ENCODE results near the gene NRXN3.

The NRXN3 gene

GRCh38 chr14:79602742-79603141 lies 1432.6 kb downstream of the NRXN3 start:
- no peak for TF ChIP-seq CTCF (IDR thresholded peaks at IDR 0.05; ENCODE audit: low read depth, low read length)
- no peak for DNase-seq (ENCODE audit: extremely low read depth, low read depth)

- no peak for TF ChIP-seq CTCF (IDR thresholded peaks at IDR 0.05; ENCODE audit: low read depth, low read length)
- DNase-seq (ENCODE audit: extremely low read depth, low read depth) = no peak
These were observed 1435.7 kb downstream of the NRXN3 start for GRCh38 chr14:79605849-79606248.

GRCh38 chr14:79608446-79608845 lies 1438.3 kb downstream of the NRXN3 start:
- no peak for TF ChIP-seq CTCF (IDR thresholded peaks at IDR 0.05; ENCODE audit: low read depth, low read length)
- DNase-seq (ENCODE audit: extremely low read depth, low read depth) = no peak

- TF ChIP-seq CTCF (IDR thresholded peaks at IDR 0.05; ENCODE audit: low read depth, low read length) = no peak
- DNase-seq (ENCODE audit: extremely low read depth, low read depth) = no peak
These were observed 1443.5 kb downstream of the NRXN3 start for GRCh38 chr14:79613625-79614024.

GRCh38 chr14:79614448-79614847 lies 1444.3 kb downstream of the NRXN3 start:
- no peak for DNase-seq (ENCODE audit: extremely low read depth, low read depth)
- TF ChIP-seq CTCF (IDR thresholded peaks at IDR 0.05; ENCODE audit: low read depth, low read length) = no peak

GRCh38 chr14:79627058-79627457 lies 1456.9 kb downstream of the NRXN3 start:
- no peak for DNase-seq (ENCODE audit: extremely low read depth, low read depth)
- no peak for TF ChIP-seq CTCF (IDR thresholded peaks at IDR 0.05; ENCODE audit: low read depth, low read length)

GRCh38 chr14:79629411-79630287 lies 1459.5 kb downstream of the NRXN3 start:
- no peak for DNase-seq (ENCODE audit: extremely low read depth, low read depth)
- TF ChIP-seq CTCF (IDR thresholded peaks at IDR 0.05; ENCODE audit: low read depth, low read length) = no peak
